Tibial nerve (tissue), 3 donors: Measurements from ENCODE around the gene MEIS1.

Experiments used
- CTCF ChIP-seq, 5 experiments: fragments of 200-600 bp in 3 of 5; fragments of 450-650 bp in 2 of 5; sonication (generic) in 3 of 5; IDR thresholded peaks; one replicate each; pipeline ENCODE4 v1.5.1; 2016 to 2019; ENCODE audit warnings: antibody characterized with exemption in 5 of 5, mild to moderate bottlenecking in 3 of 5, moderate library complexity in 2 of 5
- POLR2A ChIP-seq, 2 donors: fragments of 450-650 bp; IDR thresholded peaks; one replicate each; pipeline ENCODE4 v1.6.1; 2017; ENCODE audit warnings: antibody characterized with exemption in 2 of 2, mild to moderate bottlenecking in 2 of 2, moderate library complexity in 2 of 2

GRCh38 chr2:66566726-66567399 lies 131.9 kb downstream of the MEIS1 start:
- TF ChIP-seq CTCF (IDR thresholded peaks at IDR 0.05) (no peak), POLR2A (IDR thresholded peaks at IDR 0.05) (no peak)
